Measurements from ENCODE around the gene CLDN10.

GRCh38 chr13:95540888-95541287 lies 11.6 kb upstream of the CLDN10 start:
- TF ChIP-seq CTCF (IDR thresholded peaks at IDR 0.05; ENCODE audit: low read length) = no peak
- no peak for TF ChIP-seq EZH2 (IDR thresholded peaks at IDR 0.05; ENCODE audit: borderline replicate concordance, low read length)
